Hepatocyte (in vitro differentiated cells): ENCODE measurements around the gene CACNG4. TPM values are rescaled to one million over a fixed set of nuclear protein-coding genes. Genes with fewer than 3 reads are reported as not detected.

ENCODE experiments used
- DNase-seq: peaks from one replicate; pipeline ENCODE4 v3.0.0-alpha.2; 2016; ENCODE audit warnings: low spot score
- H2AFZ ChIP-seq: fragments of 200-600 bp; sonication (generic); 2 replicates; pipeline ENCODE4 v1.6.0; 2016; ENCODE audit warnings: antibody characterized with exemption, mild to moderate bottlenecking
- H3K27ac ChIP-seq: fragments of 200-600 bp; sonication (generic); 2 replicates; pipeline ENCODE4 v1.5.1; 2016; ENCODE audit warnings: mild to moderate bottlenecking
- H3K27me3 ChIP-seq: fragments of 200-600 bp; sonication (generic); 2 replicates; pipeline ENCODE4 v1.6.1; 2016
- H3K36me3 ChIP-seq: fragments of 200-600 bp; sonication (generic); replicated peaks from 2 replicates; pipeline ENCODE4 v1.5.1; 2016; ENCODE audit warnings: low read depth; ENCODE audit not compliant: insufficient read depth
- H3K4me1 ChIP-seq: fragments of 200-600 bp; sonication (generic); 2 replicates; pipeline ENCODE4 v1.5.1; 2016; ENCODE audit warnings: mild to moderate bottlenecking, moderate library complexity; ENCODE audit not compliant: insufficient read depth
- H3K4me2 ChIP-seq: fragments of 200-600 bp; sonication (generic); 2 replicates; pipeline ENCODE4 v1.6.0; 2016
- H3K4me3 ChIP-seq: fragments of 200-600 bp; sonication (generic); 2 replicates; pipeline ENCODE4 v1.5.1; 2016; ENCODE audit warnings: mild to moderate bottlenecking
- H3K79me2 ChIP-seq: fragments of 200-600 bp; sonication (generic); 2 replicates; pipeline ENCODE4 v1.6.0; 2017; ENCODE audit warnings: mild to moderate bottlenecking
- H3K9me2 ChIP-seq: fragments of 200-600 bp; sonication (generic); replicated peaks from 2 replicates; pipeline ENCODE4 v1.6.0; 2017; ENCODE audit warnings: mild to moderate bottlenecking; ENCODE audit not compliant: insufficient read depth
- H3K9me3 ChIP-seq: fragments of 200-600 bp; sonication (generic); 2 replicates; pipeline ENCODE4 v1.5.1; 2016; ENCODE audit warnings: low read depth, mild to moderate bottlenecking
- H4K20me1 ChIP-seq: fragments of 200-600 bp; sonication (generic); 2 replicates; pipeline ENCODE4 v1.6.0; 2016; ENCODE audit warnings: mild to moderate bottlenecking; ENCODE audit not compliant: insufficient read depth, poor library complexity, severe bottlenecking
- CTCF ChIP-seq: fragments of 200-600 bp; sonication (generic); IDR thresholded peaks from 2 replicates; pipeline ENCODE4 v1.5.1; 2016; ENCODE audit warnings: antibody characterized with exemption, mild to moderate bottlenecking; ENCODE audit not compliant: poor library complexity
- EZH2 ChIP-seq: fragments of 200-600 bp; sonication (generic); IDR thresholded peaks from 2 replicates; pipeline ENCODE4 v1.6.1; 2016; ENCODE audit warnings: antibody characterized with exemption, mild to moderate bottlenecking, borderline replicate concordance
- EZH2phosphoT487 ChIP-seq: fragments of 200-600 bp; sonication (generic); IDR thresholded peaks from one replicate; pipeline ENCODE4 v1.6.1; 2018; ENCODE audit warnings: antibody characterized with exemption, mild to moderate bottlenecking, low read depth, moderate library complexity; ENCODE audit not compliant: unreplicated experiment, severe bottlenecking
- WGBS: methylation state at CpG from one replicate; pipeline ENCODE4 v1.1.6; 2016; ENCODE audit warnings: low lambda C conversion rate; ENCODE audit errors: missing lambda C conversion rate; 5-methylcytosine and 5-hydroxymethylcytosine counted together
- polyA plus RNA-seq: library from polyadenylated mRNA; unstranded; fragments of >200 nt; fragmentation: Nextera tagmentation; extraction: Ambion mirVana; gene quantifications from 2 replicates; pipeline ENCODE4 v1.2.1, GENCODE V29; 2016
- total RNA-seq: library from RNA; depleted of rRNA; stranded (reverse); fragments of >200 nt; gene quantifications from 2 replicates; pipeline ENCODE4 v1.2.3, GENCODE V29; 2014

CACNG4 gene
- total and polyA plus RNA-seq, 2 experiments from 2014 or later = 3.5 to 3.9 TPM

GRCh38 chr17:66994930-66995535 is 30.5 kb downstream of the CACNG4 start:
- Histone ChIP-seq H3K9me2 (no peaks in the 10 kb centered on the region), H3K9me3 (no peaks in the 10 kb centered on the region), H3K36me3 (no peaks in the 10 kb centered on the region), H3K4me2 (no peak overlapping the region), H3K27me3 (no peaks in the 10 kb centered on the region), H3K4me1 (no peaks in the 10 kb centered on the region), H3K4me3 (no peak overlapping the region), H3K79me2 (no peaks in the 10 kb centered on the region), H3K27ac (no peak overlapping the region), H2AFZ (no peak overlapping the region), H4K20me1 (no peaks in the 10 kb centered on the region)
- DNase-seq = no peak
- TF ChIP-seq CTCF = no peak
- TF ChIP-seq EZH2 = no peak
- no peak for TF ChIP-seq EZH2phosphoT487
- 75% methylated on average over 11 of the region's 12 CpGs for WGBS

- Histone ChIP-seq H3K4me2 (no peak overlapping the region), H3K27me3 (no peaks in the 10 kb centered on the region), H3K9me3 (no peaks in the 10 kb centered on the region), H3K9me2 (no peaks in the 10 kb centered on the region), H3K4me3 (no peak overlapping the region), H4K20me1 (no peaks in the 10 kb centered on the region), H3K79me2 (no peaks in the 10 kb centered on the region), H2AFZ (no peak overlapping the region), H3K4me1 (no peaks in the 10 kb centered on the region), H3K27ac (no peak overlapping the region), H3K36me3 (no peaks in the 10 kb centered on the region)
- no peak for DNase-seq
- 91% methylated on average over 7 of the region's 7 CpGs for WGBS
- TF ChIP-seq EZH2 (no peak), EZH2phosphoT487 (no peak)
Observed at GRCh38 chr17:66995944-66996343, 31.4 kb downstream of the CACNG4 start.

GRCh38 chr17:66996926-66997325 is 32.4 kb downstream of the CACNG4 start:
- no peaks in the 10 kb centered on the region for H3K4me1 ChIP-seq
- H2AFZ ChIP-seq = no peak overlapping the region
- no peaks in the 10 kb centered on the region for H3K9me2 ChIP-seq
- no peaks in the 10 kb centered on the region for H3K36me3 ChIP-seq
- no peak for TF ChIP-seq CTCF
- no peak for TF ChIP-seq EZH2
- TF ChIP-seq EZH2phosphoT487 = no peak
- H3K4me2 ChIP-seq = no peak overlapping the region
- no peaks in the 10 kb centered on the region for H3K9me3 ChIP-seq
- 94% methylated on average over 5 of the region's 5 CpGs for WGBS
- H3K27ac ChIP-seq = no peak overlapping the region
- no peak overlapping the region for H3K4me3 ChIP-seq
- no peaks in the 10 kb centered on the region for H4K20me1 ChIP-seq
- DNase-seq = no peak
- H3K79me2 ChIP-seq = no peaks in the 10 kb centered on the region
- H3K27me3 ChIP-seq = no peaks in the 10 kb centered on the region

GRCh38 chr17:67003231-67003630 is 38.7 kb downstream of the CACNG4 start:
- Histone ChIP-seq H3K27me3 (no peaks in the 10 kb centered on the region), H3K4me3 (no peak overlapping the region), H2AFZ (no peak overlapping the region), H3K4me1 (no peaks in the 10 kb centered on the region), H3K9me3 (no peaks in the 10 kb centered on the region), H3K4me2 (no peak overlapping the region), H3K27ac (no peak overlapping the region), H3K79me2 (no peaks in the 10 kb centered on the region), H3K36me3 (no peaks in the 10 kb centered on the region), H3K9me2 (no peaks in the 10 kb centered on the region), H4K20me1 (no peaks in the 10 kb centered on the region)
- 100% methylated on average over 2 of the region's 2 CpGs for WGBS
- TF ChIP-seq EZH2phosphoT487 (no peak), CTCF (no peak), EZH2 (no peak)
- no peak for DNase-seq
